Activated CD8-positive, alpha-beta T cell treated with anti-CD3 and anti-CD28 coated beads, Interleukin-2, amount 10 ng/mL, durations not matched to agents 7 days and 5 days (primary cell): ENCODE results near the gene CD320. TPM values are rescaled to one million over a fixed set of nuclear protein-coding genes. Genes with fewer than 3 reads are reported as not detected.

Source experiments
- ATAC-seq: fragments of 150-1000 bp; cut with Tn5 transposase; one replicate; pipeline ENCODE4 v1.10.0; 2021; ENCODE audit warnings: moderate library complexity
- CTCF ChIA-PET: fragments of 350-600 bp; sonication (Branson Sonifier 250); formaldehyde crosslinking; loops from one replicate; lab custom pipeline; 2021; ENCODE audit warnings: antibody characterized with exemption; lab: Charles Lee
- POLR2A ChIA-PET: fragments of 350-600 bp; sonication (Branson Sonifier 250); formaldehyde crosslinking; loops from one replicate; lab custom pipeline; 2021; ENCODE audit warnings: antibody characterized with exemption; lab: Charles Lee
- DNase-seq: peaks from one replicate; pipeline ENCODE4 v3.0.0-alpha.2; 2020
- H3K27ac Mint-ChIP-seq: one replicate; pipeline ENCODE4 v1.8.0; 2021; ENCODE audit warnings: mild to moderate bottlenecking, mixed read lengths
- H3K27me3 Mint-ChIP-seq: one replicate; pipeline ENCODE4 v1.8.0; 2021; ENCODE audit warnings: low read depth, mixed read lengths
- H3K36me3 Mint-ChIP-seq: one replicate; pipeline ENCODE4 v1.8.0; 2021; ENCODE audit warnings: low read depth, mixed read lengths
- H3K4me1 Mint-ChIP-seq: one replicate; pipeline ENCODE4 v1.8.0; 2021; ENCODE audit warnings: low read depth, mixed read lengths
- H3K4me3 Mint-ChIP-seq: one replicate; pipeline ENCODE4 v1.8.0; 2021; ENCODE audit warnings: mild to moderate bottlenecking, mixed read lengths
- H3K9me3 Mint-ChIP-seq: one replicate; pipeline ENCODE4 v1.8.0; 2022; ENCODE audit warnings: mixed read lengths; ENCODE audit not compliant: insufficient read depth
- total RNA-seq, 2 experiments: library from RNA; stranded (reverse); gene quantifications; one replicate each; pipeline ENCODE4 v1.2.3, GENCODE V29; 2021

CD320 gene
- total RNA-seq, 2 experiments from 2014 or later: 54.6 to 55.0 TPM

DNA sequence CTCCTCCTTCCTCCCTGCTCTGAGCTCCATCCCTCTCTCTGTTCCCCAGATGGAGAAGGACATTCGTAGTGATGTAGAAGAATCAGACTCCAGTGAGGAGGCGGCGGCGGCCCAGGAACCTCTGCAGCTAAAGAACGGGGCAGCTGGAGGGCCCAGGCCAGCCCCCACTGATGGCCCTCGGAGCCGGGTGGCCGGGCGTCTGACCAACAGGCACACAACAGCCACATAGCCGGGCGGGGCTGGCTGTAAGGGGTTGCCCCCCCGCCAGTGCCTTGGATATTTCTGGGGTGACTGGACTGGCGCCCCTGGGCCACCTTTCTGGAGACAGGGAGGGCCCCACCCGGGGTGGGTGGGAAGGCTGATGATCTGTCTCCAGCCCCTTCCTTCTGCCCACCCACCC lies 46.3 kb downstream of the CD320 start:
- no peaks in the 10 kb centered on the region for H3K9me3 Mint-ChIP-seq
- peaks cover 30% of the 10 kb centered on the region for H3K4me1 Mint-ChIP-seq
- no peak overlapping the region for H3K27ac Mint-ChIP-seq
- DNase-seq (no peak), ATAC-seq (no peak)
- ChIA-PET CTCF (interaction anchor here (0.7 to 1.1 kb wide), 2 partner anchors 152 to 173 kb away, joined by 3 to 4 read pairs; no protein-coding TSS in a partner anchor), POLR2A (no interaction called here)
- H3K27me3 Mint-ChIP-seq: no peaks in the 10 kb centered on the region
- H3K4me3 Mint-ChIP-seq: no peak overlapping the region
- peaks cover 17% of the 10 kb centered on the region for H3K36me3 Mint-ChIP-seq

DNA sequence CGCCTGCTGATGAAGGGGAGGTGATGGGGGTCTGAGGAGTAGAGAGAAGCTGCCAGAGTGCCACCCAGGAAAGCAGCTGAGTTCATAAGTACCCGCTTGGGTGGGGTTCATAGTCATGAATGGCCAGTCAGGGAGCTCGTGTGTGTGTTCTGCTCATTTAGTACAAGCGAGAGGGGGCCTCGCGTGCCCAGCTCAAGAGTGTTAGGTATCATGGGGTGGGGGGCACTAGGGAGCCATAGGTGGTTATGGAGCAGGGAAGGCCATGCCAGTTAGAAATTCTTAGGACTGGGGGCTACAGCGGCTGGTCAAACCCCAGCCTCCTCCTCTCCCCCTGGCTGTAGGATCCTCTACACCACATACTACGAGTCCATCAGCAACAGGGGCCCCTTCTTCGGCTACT lies 46.8 kb downstream of the CD320 start:
- DNase-seq (no peak), ATAC-seq (no peak)
- ChIA-PET POLR2A (no interaction called here), CTCF (interaction anchor here (0.7 to 1.1 kb wide), 2 partner anchors 153 to 173 kb away, joined by 3 to 4 read pairs; no protein-coding TSS in a partner anchor)
- Mint-ChIP-seq H3K27ac (no peak overlapping the region), H3K27me3 (no peaks in the 10 kb centered on the region), H3K36me3 (peaks cover 18% of the 10 kb centered on the region), H3K9me3 (no peaks in the 10 kb centered on the region), H3K4me3 (no peak overlapping the region), H3K4me1 (peaks cover 31% of the 10 kb centered on the region)

DNA sequence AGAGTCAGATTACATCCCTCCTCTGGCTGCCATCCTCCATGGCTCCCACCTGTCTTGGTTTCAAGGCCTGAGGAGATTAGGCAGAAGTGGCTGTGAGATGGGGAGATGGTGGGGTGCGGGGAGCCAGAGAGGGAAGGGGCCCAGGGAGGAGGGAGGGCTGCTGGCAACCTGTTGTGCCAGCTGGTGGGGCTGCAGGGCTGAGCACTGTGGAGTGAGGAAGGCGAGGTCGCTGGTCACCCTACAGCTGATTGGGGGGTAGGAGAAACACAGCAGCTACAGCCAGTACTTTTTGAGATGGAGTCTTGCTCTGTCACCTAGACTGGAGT lies 48.3 kb downstream of the CD320 start:
- ChIA-PET POLR2A (no interaction called here), CTCF (no interaction called here)
- no peaks in the 10 kb centered on the region for H3K27me3 Mint-ChIP-seq
- no peaks in the 10 kb centered on the region for H3K9me3 Mint-ChIP-seq
- H3K4me3 Mint-ChIP-seq: no peak overlapping the region
- no peak for DNase-seq
- ATAC-seq: no peak
- peaks cover 26% of the 10 kb centered on the region for H3K4me1 Mint-ChIP-seq
- H3K27ac Mint-ChIP-seq: no peak overlapping the region
- H3K36me3 Mint-ChIP-seq: peaks cover 12% of the 10 kb centered on the region

DNA sequence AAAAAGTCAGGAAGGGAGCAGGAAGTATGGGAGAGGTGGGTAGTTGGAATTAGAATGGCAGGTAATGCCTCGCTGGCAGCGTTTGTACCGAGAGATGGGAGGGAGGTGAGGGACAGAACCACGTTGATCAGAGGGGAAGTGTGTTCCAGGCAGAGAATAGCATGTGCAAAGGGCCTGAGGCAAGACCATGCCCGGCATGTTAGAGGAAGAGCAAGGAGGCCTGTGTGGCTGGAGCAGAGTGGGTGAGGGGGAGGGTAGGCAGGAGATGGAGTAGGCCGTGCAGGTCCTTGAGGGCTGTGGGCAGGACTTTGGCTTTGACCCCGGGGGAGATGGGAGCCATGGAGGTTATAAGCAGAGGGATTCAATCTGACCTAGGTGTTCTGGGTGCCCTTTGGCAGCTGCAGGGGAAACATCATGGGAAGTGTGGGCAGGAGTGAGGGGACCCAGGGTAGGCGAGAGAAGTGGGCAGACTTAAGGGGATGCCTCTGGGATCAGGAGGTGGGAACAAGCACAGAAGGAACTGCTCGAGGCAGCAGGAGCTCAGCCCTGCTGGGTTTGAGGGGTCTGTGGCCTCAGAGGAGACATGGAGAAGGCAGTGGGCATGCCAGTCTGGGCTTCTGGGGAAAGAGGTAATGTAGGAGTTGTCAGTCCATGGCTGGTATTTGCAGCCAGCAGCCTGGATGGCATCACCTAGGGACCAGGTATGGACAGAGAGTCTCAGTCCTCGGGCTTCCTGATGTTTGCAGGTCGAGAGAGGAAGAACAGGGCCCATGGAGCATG lies 48.8 kb downstream of the CD320 start:
- H3K4me3 Mint-ChIP-seq: no peak overlapping the region
- ChIA-PET CTCF (interaction anchor here (0.5 to 1.3 kb wide), 2 partner anchors 101 to 257 kb away, joined by 3 read pairs; no protein-coding TSS in a partner anchor), POLR2A (interaction anchor here (0.7 kb wide), 1 partner anchor 250 kb away, joined by 3 read pairs; no protein-coding TSS in a partner anchor)
- H3K27me3 Mint-ChIP-seq: no peaks in the 10 kb centered on the region
- peaks cover 12% of the 10 kb centered on the region for H3K36me3 Mint-ChIP-seq
- no peak for DNase-seq
- H3K9me3 Mint-ChIP-seq: no peaks in the 10 kb centered on the region
- no peak for ATAC-seq
- peak overlapping the region; percentile 74 for H3K27ac Mint-ChIP-seq
- peaks cover 26% of the 10 kb centered on the region for H3K4me1 Mint-ChIP-seq

DNA sequence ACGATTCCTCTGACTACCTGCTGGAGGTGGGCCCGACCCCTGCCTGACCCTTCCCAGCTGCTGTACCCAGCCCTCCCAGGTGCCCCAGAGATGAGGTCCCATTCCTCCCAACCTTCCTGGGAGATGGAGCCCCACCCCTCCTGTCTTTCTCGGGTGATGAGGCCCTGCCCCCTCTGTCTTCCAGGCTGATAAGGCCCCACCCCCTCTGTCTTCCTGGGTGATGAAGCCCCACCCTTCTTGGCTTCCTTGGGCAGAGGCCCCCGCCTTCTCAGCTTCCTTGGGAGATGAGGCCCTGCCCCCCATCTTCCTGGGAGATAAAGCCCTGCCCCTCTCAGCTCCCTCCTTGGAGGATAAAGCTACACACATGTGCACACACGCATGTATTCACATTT lies 51.1 kb downstream of the CD320 start:
- Mint-ChIP-seq H3K27me3 (no peaks in the 10 kb centered on the region), H3K4me1 (peaks cover 26% of the 10 kb centered on the region), H3K36me3 (peaks cover 12% of the 10 kb centered on the region), H3K27ac (no peak overlapping the region), H3K9me3 (no peaks in the 10 kb centered on the region), H3K4me3 (no peak overlapping the region)
- DNase-seq (no peak), ATAC-seq (no peak)
- CTCF ChIA-PET: interaction anchor here (1.0 to 1.5 kb wide), 2 partner anchors 98 to 313 kb away, joined by 4 to 5 read pairs; partner anchors contain the start of gene TIMM44
- POLR2A ChIA-PET: interaction anchor here (0.7 kb wide), 1 partner anchor 79 kb away, joined by 4 read pairs; no protein-coding TSS in a partner anchor

DNA sequence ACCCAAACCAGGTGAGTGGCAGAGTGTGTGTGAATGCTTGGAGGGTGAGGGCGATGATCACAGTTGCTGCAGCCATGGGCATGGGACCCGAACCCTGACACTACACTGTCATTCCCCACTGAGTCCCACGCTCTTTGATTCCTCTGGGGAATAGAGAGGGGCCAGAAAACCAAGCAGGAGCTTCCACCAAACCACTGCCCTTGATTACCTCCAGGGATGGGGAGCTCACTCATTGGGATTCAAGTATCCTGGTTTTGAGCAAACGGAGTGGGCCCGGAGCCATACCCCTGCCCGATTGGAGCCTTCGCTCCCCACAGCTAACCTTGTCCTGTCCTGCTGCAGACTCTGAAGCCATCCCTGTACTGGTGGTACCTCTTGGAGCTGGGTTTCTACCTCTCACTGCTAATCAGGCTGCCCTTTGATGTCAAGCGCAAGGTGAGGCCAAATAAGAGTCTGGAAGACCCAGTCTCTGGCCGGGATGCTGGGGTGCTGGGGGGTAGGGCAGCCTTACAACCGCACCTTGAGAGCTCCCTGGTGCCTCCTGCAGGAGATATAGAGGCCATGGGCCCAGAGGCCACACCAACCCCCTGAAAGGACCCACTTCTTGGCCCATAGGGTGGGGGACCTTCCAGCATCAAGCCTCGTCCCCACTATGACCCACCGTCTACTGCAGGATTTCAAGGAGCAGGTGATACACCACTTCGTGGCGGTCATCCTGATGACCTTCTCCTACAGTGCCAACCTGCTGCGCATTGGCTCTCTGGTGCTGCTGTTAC lies 51.7 kb downstream of the CD320 start:
- CTCF ChIA-PET: interaction anchor here (0.6 to 1.5 kb wide), 3 partner anchors 87 to 312 kb away, joined by 3 to 5 read pairs (median 4); partner anchors contain the start of gene TIMM44
- no peak for DNase-seq
- no peak overlapping the region for H3K27ac Mint-ChIP-seq
- no peak for ATAC-seq
- H3K27me3 Mint-ChIP-seq: no peaks in the 10 kb centered on the region
- no peaks in the 10 kb centered on the region for H3K9me3 Mint-ChIP-seq
- H3K36me3 Mint-ChIP-seq: peaks cover 12% of the 10 kb centered on the region
- peaks cover 25% of the 10 kb centered on the region for H3K4me1 Mint-ChIP-seq
- POLR2A ChIA-PET: interaction anchor here (0.7 kb wide), 1 partner anchor 79 kb away, joined by 4 read pairs; no protein-coding TSS in a partner anchor
- no peak overlapping the region for H3K4me3 Mint-ChIP-seq

DNA sequence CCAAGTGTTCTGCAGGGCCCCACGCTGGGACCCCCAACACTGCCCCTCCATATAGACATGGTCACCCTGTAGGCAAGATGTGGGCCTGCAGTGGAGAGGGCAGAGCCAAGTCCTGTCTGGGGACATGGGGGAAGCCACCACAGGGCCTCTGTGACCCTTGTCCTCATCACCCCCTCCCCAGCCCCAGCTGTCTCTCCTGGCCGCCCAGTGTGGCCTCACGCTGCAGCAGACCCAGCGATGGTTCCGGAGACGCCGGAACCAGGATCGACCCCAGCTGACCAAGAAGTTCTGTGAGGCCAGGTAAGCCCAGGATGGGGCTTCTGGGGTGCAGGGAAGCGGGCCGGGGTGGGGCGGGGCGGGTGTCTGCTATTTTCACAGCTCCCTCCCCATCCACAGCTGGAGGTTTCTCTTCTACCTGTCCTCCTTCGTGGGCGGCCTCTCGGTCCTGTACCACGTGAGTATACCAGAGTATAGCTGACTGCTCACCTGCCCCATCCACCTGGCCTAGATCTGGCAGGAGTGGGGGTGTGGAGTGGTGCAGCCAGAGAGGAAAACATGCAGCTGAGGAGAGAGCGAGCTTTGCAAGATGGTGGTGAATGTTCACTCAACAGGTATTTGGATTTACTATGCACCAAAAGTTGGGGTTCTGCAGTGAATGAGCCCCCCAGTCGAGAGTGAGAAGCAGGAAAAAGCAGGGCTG lies 52.6 kb downstream of the CD320 start:
- peaks cover 17% of the 10 kb centered on the region for H3K4me1 Mint-ChIP-seq
- ChIA-PET CTCF (interaction anchor here (1.5 kb wide), 1 partner anchor 311 kb away, joined by 5 read pairs; the partner anchor contains the start of gene TIMM44), POLR2A (interaction anchor here (0.7 kb wide), 1 partner anchor 46 kb away, joined by 3 read pairs; the partner anchor contains the start of gene CERS4)
- no peaks in the 10 kb centered on the region for H3K9me3 Mint-ChIP-seq
- no peak overlapping the region for H3K4me3 Mint-ChIP-seq
- H3K27ac Mint-ChIP-seq: no peak overlapping the region
- no peak for ATAC-seq
- no peak for DNase-seq
- peaks cover 12% of the 10 kb centered on the region for H3K36me3 Mint-ChIP-seq
- H3K27me3 Mint-ChIP-seq: no peaks in the 10 kb centered on the region

DNA sequence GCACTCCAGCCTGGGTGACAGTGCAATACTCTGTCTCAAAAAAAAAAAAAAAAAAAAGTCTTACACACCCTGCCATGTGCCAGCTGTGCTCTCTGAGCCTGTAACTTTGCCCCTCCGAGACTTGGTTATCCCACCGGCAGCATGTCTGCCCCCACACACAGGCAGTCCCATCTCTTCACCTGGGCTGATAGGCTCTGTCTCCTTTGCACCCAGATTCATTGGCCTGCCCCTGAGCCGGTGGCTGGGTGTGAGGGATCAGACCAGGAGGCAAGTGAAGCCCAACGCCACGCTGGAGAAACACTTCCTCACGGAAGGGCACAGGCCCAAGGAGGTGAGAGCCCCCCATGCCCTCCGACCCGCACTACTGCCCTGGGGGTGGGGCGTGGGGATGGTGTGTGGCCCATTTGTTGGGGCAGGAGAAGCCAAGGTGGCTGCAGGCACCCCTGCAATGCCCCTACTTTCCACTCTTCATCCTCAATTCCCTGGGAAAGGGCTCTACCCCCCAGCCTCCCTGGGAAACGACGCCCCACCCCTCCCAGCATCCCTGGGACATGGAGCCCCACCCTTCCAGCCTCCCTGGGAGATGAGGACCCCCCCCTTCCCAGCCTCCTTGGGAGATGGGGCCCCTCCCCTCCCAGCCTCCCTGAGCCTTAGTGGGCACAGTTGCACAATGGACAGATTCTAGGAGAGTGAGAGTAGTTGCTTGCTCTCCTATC lies 53.7 kb downstream of the CD320 start:
- peaks cover 9% of the 10 kb centered on the region for H3K4me1 Mint-ChIP-seq
- H3K27me3 Mint-ChIP-seq: no peaks in the 10 kb centered on the region

DNA sequence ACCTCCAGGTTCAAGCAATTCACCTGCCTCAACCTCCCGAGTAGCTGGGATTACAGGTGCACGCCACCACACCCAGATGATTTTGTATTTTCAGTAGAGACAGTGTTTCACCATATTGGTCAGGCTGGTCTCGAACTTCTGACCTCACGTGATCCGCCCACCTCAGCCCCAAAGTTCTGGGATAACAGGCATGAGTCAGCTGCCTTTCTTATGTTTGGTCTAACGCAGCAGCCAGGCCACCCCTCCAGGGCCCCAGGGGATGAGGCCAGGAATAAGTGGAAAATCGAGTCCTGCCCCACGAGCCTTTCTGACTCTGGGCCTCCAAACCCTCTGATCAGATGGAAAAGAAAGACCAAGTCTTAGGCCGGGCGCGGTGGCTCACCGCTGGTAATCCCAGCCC lies 54.5 kb downstream of the CD320 start:
- no peak for ATAC-seq
- Mint-ChIP-seq H3K27me3 (no peaks in the 10 kb centered on the region), H3K27ac (no peak overlapping the region), H3K4me3 (no peak overlapping the region), H3K36me3 (peaks cover 12% of the 10 kb centered on the region), H3K4me1 (peaks cover 7% of the 10 kb centered on the region), H3K9me3 (no peaks in the 10 kb centered on the region)
- ChIA-PET CTCF (interaction anchor here (0.7 to 1.6 kb wide), 8 partner anchors 13 to 310 kb away, joined by 3 to 11 read pairs (median 4); partner anchors contain the start of gene TIMM44), POLR2A (interaction anchor here (0.8 kb wide), 1 partner anchor 95 kb away, joined by 3 read pairs; no protein-coding TSS in a partner anchor)
- no peak for DNase-seq

More for the DNA sequence above, 53.7 kb downstream of the CD320 start:
- no peak for DNase-seq
- H3K9me3 Mint-ChIP-seq: no peaks in the 10 kb centered on the region
- peaks cover 12% of the 10 kb centered on the region for H3K36me3 Mint-ChIP-seq
- H3K4me3 Mint-ChIP-seq: no peak overlapping the region
- no peak for ATAC-seq
- no peak overlapping the region for H3K27ac Mint-ChIP-seq
- CTCF ChIA-PET: interaction anchor here (1.1 to 1.6 kb wide), 3 partner anchors 14 to 95 kb away, joined by 3 to 11 read pairs (median 4); no protein-coding TSS in a partner anchor
- POLR2A ChIA-PET: interaction anchor here (0.7 kb wide), 1 partner anchor 45 kb away, joined by 3 read pairs; the partner anchor contains the start of gene CERS4

DNA sequence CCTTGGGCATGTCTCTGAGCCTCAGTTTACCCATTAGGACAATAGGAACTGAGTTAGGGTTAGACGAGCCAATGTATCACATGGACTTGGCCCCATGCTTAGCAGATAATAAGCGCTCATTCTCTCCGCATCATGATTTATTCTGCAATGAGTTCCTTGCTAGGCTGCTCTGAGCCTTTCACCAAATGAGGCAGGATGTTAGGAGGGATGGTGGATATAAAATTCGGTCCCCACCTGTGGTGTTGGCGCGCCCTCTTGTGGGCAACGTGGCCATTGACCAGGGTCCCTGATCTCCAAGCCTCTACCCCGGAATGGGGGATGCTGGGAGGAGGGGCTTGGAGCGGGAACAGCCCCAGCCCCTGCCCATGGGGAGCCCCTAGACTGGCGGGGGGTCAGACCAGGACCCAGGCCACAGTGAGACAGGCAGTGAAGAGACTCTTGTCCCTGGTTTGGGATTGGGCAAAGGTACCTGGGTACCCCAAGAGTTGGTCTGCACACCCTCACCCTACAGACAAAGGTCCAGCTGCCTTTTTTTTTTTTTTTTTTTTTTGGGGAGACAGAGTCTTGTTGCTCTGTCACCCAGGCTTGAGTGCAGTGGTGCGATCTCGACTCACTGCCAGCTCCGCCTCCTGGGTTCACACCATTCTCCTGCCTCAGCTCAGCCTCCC lies 55.1 kb downstream of the CD320 start:
- Mint-ChIP-seq H3K27me3 (no peaks in the 10 kb centered on the region), H3K9me3 (no peaks in the 10 kb centered on the region), H3K4me3 (no peak overlapping the region), H3K4me1 (peaks cover 7% of the 10 kb centered on the region), H3K36me3 (peaks cover 17% of the 10 kb centered on the region), H3K27ac (no peak overlapping the region)
- DNase-seq: peak; percentile 88
- ATAC-seq: peak; percentile 92
- ChIA-PET CTCF (interaction anchor here (0.7 to 2.0 kb wide), 9 partner anchors 12 to 310 kb away, joined by 3 to 11 read pairs (median 4); partner anchors contain the start of gene TIMM44), POLR2A (interaction anchor here (0.8 kb wide), 1 partner anchor 95 kb away, joined by 3 read pairs; no protein-coding TSS in a partner anchor)
